GM18498 (cell line): ENCODE results near the gene ACOT12.

Experiments
- ATAC-seq: cut with Tn5 transposase; IDR thresholded peaks from one replicate; pipeline ENCODE4 v1.9.1; 2021; ENCODE audit warnings: mild to moderate bottlenecking, moderate library complexity; ENCODE audit not compliant: unreplicated experiment

ACOT12 gene

DNA sequence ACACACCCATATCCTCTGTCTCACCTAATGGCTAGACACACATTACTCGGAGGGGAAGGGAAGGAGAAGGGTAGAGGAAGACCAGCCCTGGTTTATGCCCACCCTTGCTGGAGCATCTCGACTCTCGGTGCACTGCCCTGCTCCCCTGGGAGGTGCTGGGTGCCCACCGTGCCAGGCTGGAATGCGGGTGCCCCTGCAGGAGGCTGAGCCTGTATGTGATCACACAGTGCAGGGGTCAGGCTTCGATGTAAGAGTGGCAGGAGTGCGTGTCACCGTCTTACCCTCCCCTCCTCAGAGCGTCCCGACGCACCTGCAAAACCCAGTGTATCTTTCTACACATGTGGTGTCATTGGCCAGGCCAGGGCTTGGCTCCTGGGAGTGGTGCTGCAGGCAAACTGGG is 7.3 kb upstream of the ACOT12 start:
- no peak for ATAC-seq

DNA sequence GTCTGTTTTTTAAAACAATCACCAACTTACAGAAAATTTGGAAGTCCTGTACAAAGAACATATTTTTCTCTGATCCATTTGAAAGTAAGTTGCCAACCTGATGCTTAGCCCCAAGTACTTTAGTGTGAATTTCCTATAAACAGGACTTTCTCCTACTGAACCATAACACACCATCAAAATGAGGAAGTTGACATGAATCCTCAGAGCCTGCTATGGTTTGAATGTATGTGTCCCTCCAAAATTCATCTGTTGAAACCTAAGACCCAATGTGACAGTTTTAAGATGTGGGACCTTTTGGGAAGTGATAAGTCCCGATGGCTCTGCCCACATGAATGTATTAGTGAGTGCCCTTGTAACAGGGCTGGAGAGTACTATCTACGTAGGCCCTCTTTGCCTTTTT is 6.4 kb upstream of the ACOT12 start:
- ATAC-seq, result no peak

DNA sequence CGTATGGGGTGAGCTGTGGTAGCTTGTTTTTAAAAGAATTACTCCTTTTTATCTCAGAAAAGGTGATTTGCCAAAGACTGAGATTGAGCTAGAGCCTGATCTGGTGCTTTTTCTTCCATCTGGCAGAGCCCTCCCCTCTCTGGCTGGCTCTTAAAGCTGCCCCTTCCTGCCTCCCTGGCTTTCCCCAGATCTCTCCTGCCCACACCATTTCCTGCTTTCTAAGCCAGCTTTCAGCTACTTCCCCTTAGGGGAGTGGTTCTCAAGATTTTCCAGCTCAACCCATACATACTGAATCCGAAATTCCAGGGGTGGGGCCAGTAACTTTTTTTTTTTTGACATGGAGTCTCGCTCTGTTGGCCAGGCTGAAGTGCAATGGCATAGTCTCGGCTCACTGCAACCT is 4.8 kb upstream of the ACOT12 start:
- no peak for ATAC-seq

DNA sequence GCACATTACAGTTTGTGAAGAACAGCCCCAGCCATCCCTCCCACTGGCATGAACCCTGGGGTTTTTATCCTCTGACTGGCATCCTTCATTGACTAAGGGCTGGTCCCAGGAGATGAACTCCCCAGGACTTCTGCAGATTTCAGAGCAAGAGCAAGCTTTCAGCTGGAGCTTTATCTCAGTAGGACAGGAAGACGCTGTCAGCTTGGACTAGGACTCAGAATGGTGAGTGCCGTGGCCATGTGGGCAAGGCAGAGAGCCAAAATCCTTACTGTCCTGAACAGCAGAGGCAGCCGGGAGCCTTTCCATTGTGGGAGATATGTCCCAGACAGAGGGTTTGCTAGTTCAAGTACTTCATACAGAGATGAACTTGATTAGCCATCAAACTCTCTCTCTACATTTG is 3.2 kb upstream of the ACOT12 start:
- ATAC-seq, result no peak

DNA sequence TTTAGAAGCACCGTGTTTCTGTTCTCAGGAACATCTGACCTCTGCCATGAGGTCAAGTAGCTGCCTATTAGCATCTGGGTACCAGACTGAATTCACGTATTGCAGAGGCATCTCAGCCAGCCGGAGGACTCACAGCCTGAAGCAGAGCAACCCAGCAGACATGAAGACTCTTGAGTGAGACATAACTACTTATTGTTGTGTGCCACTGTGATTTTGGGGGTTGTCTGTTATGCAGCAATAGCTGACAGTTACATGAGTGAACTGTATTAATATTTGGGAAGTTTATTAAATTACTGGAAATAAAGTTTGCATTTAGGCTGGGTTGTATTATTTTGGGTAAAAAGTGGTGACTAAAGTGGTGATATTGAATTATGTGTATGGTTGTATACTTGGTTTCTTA is 1.3 kb upstream of the ACOT12 start:
- ATAC-seq, result no peak

DNA sequence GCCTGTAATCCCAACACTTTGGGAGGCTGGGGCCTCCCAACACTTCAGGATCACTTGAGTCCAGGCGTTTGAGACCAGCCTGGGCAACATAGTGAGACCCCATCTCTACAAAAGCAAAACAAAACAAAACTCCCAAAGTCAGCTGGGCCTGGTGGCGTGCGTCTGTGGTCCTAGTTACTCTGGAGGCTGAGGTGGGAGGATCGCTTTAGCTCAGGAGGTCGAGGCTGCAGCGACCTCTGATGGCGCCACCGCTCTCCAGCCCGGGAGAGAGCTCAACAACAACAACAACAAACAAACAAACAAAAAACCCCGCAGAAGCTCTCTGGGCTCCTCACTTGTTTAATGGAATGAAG is 528 bp downstream of the ACOT12 start:
- no peak for ATAC-seq

DNA sequence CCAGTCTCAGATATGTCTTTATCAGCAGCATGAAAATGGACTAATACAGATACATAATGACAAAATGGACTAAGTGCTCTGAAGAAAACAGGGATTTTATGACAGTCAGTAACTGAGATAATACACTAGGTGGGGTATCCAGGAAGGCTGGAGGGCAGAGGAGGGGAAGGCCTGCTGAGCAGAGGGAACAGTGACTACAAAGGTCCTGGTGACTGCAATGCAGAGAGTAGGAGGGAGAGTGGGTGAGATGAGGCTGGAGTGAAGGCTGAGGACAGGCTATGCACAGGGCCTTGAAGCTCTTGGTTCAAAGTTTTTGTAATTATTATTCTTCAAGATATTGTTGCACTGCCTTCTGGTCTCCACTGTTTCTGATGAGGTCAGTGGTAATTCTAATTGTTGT is 4.9 kb downstream of the ACOT12 start:
- no peak for ATAC-seq

DNA sequence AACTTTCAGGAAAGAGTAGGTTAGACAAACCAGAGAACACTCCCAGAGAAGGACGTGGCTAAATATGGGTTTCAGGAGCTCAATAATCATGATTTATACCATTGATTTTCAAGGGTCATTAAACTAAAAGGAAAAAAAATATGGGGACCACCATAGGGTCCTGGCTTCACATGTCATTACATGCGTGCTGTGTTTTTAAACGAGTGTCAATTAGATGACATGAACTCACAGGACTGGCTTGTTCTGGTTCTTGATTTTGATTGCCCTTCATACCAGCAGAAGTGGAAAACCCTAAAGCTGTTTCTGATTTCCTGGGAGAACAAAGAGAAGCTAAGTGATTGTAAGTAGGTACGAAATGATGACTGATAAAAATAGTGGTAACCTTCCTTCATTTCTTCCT is 5.8 kb downstream of the ACOT12 start:
- ATAC-seq, result no peak

DNA sequence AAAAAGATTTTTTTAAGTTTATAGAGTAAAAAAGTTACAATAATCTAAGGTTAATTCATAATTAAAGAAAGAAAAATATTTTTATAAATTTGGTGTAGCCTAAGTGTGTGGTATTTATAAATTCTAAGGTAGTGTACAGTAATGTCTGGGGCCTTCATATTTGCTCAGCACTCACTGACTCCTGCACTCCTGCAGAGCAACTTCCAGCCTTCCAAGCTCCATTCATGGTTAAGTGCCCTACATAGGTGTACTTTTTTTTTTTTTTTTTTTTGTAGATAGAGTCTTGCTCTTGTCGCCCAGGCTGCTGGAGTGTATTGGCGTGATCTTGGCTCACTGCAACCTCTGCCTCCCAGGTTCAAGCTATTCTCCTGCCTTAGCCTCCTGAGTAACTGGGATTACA is 10.1 kb downstream of the ACOT12 start:
- ATAC-seq, result no peak

DNA sequence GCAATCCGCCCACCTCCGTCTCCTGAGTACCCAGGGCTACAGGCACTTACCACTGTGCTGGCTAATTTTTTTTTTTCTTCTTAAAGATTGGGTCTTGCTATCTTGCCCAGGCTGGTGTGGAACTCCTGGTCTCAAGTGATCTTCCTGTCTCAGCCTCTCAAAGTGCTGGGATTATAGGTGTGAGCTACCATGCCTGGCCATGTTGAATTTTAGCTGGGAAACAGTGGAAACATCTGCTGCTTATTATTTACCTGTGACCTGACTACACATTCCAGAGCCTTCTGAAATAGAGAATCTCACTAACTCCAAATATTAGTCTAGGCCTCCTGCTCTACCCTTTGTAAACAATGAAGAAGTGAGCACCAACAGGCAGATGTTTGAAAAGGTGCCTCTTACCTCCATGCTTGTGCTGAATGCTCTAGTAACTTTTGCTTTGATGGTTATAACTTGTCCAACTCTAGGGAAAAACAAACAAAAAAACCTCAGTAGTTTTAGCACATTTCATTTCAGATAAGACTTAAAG is 22.5 kb downstream of the ACOT12 start:
- no peak for ATAC-seq

DNA sequence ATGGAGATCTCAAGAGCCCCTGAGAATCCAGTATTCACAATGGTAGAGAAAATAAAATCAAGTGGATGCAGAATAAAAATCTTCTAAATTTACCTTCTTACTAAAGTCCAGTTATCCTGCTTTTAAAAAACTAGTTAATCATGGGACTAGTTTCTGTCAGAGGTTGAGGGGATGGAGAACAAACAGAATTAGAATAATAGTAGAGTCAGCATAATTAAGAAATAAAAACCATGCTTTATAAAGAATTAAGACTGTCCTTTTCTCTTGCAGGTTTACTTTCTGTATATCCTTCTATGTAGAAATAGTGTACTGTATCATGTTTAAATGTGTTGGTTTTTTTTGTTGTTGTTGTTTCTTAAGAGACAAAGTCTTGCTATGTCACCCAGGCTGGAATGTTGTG is 23.0 kb downstream of the ACOT12 start:
- ATAC-seq, result no peak

DNA sequence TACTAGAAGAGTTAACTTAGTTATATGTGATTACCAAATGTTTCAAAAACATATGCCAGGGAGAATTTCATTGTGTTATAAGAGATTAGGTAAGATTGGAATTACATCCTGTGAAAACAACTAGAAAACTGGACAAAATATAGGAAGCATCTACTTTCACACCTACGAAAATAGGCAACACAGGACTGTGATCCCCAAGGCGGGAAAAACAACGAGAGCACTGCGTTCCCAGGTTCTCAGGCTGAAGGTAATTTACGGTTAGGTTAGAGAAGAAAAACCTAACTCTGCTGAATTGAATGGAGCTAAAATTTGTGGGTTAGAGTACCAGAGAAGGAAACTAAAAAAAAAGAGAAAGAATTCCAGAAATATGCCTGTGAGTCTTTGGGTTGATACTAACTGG is 28.4 kb downstream of the ACOT12 start:
- ATAC-seq, result no peak

DNA sequence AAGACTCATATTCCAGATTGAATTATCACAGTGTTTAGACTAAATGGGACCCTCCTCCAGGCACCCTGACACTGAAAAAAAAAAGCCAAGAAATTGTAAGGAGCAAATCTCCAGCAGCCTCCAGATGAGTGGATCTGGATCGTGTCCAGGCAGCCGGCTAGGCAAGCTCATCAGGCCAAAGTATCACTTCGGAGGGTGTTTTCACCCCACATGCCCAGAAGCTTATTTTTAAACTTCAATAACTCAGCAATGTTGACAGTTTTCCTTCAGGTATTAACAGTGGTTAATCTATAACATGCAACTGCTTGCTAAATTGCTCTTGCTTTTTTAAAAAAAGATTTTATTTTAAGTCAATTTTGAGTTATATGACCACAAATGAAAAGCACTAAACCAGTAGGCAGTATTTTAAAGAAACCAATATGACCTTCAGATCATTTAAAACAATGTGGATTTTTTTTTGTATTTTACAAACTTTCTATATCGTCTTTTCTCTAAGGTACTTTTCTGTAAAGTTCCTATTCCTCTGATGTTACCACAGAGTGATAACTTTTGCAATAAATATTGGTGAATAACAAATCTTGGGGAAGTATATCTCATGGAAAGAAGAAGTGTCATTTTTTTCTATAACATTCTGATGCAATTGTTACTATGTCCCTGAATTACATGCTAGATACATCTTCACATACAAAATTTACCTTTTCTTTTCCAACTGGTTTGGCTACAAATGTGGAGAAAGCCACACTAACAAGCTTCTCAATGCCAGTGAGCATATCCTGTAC is 30.7 kb downstream of the ACOT12 start:
- ATAC-seq, result no peak

DNA sequence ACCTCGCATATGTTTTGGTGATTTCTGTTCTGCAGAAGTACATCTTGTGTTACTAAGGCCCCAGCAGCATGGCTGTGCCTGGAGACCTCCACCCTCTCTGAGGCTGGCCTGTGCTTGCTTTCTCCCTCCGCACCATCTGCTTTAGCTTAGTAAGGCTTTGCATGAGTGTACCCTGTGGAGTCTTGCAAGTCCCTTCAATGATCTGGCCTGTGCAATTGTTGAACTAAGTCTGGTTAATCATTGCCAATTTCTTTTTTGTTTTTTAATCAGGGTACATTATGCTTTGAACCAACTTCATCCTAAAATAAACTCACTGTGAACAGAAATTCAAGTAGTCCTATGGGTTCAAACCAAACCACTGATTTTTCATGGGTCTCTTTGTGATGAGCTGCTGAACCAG is 32.3 kb downstream of the ACOT12 start:
- no peak for ATAC-seq

DNA sequence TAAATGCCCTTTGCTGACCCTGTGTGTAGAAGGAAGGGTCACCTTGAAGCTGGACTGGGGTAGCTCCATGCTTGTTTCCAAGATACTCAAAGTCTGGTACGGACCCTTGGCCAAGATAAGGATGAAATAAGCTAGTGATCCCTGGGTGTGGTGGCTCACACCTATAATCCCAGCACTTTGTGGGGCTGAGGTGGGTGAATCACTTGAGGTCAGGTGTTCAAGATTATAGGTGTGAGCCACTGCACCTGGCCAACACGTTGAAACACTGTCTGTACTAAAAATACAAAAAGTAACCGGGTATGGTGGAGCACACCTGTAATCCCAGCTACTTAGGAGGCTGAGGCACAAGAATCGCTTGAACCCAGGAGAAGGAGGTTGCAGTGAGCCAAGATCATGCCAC is 33.3 kb downstream of the ACOT12 start:
- no peak for ATAC-seq

DNA sequence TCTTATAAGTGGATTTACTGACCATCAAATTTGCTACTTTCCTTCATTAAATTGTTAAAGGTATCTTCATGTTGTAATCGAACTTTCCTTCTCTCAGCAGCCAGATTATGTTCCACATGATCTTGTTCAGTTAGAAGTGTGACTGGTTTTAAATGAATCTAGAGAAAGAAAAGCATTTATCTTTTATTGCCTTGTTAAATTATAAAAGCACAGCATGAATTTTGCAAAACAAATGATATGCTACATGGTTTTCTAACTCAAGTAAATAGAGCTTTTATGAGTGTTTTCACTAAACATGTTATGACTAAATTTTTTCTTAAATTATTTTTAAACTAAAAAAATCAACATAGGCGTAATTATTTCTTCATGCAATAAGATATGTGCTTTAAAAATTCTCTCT is 34.1 kb downstream of the ACOT12 start:
- ATAC-seq, result no peak

DNA sequence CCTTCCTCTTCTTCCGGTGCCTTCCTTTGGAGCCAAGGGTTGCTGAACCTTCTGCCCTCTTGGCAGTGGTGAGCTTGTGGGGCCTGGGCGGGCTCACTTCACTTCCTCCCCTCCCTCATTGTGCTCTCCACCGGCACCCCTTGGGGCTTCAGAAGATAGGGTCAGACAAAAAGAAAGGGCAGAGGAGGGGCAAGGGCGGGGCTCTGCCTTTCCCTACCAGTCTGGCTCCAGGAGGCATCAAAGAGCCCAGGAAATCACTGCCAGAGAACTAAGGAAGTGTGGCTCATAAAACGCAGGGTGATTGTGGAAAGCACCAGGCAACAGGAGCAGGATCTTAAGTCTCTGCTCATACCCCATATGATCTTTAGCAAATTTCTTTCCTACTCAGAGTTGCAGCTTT is 34.8 kb downstream of the ACOT12 start:
- ATAC-seq, result no peak

DNA sequence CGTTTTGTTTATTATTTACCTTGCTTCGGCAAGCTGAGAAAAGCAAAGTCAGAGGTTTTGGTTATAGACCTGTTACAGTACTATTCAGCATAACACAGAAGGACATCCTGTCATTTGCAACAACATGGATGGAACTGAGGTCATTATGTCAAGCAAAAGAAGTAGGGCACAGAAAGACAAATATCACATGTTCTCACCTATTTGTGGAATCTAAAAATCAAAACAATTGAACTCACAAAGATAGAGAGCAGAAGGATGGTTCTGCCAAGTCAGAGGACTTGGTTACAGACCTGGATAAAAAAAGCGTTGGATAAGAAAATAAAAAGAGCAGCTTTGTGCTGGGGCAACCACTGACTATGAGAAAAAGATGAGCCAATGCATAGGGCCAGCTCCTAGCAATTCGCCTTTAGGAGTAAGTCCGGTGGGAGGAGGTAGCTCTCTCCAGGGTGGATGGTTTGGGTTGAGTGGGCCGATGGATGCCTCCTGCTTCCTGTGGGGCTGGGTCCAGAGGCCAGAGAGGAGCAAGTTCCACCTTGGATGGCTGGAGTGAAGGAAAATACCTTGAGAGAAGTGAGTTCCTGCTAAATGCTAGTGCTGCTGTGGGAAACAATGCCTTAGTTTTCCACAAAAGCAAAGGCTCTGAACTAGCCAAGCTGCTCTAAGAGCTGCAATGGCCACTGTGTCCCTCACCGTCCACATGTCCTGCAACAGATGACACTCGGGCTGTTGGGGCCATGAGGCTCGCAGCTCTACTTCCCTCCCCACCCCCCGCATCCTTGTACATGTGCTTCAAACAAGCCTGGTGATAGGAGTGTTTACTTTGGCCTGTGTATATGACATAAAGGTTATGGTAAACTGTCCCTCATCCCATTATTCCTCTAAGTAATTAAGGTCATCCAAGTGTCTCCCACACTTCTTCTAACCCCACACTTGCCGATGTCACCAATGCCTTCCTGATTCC is 38.4 kb downstream of the ACOT12 start:
- ATAC-seq, result no peak

DNA sequence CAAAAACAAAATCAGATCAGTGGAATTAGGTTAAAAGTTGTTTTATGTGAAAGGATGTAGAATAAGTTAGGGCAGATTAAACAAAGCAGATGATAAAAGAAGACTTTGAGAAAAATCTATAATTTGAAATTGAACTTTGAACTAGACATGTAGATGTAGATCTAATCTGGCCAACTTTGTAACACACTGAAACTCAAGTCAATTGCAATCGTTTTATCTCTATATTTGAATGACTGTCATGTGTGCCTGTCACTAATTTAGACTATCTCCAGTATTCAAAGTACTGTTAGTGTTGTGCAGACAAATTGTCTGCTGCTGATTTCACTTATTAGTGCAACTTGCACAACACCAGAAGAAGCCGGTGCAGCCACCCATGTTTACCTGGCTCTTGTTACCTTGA is 39.8 kb downstream of the ACOT12 start:
- ATAC-seq, result no peak

DNA sequence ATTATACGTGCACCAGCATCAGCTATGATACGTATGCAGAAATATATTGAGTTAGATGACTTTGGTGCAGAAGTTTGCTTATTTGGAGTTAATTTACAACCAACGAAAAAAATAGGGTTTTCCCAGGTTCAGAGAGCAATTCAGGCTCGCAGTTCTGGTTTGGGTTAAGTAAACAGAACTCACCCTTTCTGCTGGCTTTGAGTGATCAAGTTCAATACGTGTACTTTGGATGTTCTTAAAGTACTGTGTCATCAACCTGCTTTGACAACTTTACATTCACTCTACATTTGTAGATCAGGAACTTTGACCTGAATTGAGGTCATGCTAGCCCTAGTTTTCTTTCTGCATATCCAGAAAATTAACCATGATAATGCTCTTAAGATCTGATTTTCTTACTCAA is 40.7 kb downstream of the ACOT12 start:
- no peak for ATAC-seq

DNA sequence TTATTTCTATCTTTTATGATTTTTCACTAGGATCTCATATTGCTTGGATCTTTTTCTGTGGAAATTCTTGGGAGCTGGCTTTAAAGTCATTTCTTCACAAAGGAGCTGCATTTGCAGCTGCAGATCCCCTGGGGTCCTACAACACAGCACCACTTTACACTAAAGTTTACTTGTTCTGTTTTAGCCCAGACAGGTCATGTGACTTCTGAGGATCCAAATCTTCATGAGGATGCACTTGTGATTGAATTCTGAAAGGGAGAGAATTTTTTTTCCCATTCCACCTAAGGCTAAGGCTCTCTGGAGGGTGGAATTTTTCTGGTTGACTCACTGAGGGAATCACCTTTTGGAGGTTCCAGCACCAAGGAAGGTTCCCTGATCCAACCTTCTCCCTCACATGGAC is 43.4 kb downstream of the ACOT12 start:
- ATAC-seq, result no peak

DNA sequence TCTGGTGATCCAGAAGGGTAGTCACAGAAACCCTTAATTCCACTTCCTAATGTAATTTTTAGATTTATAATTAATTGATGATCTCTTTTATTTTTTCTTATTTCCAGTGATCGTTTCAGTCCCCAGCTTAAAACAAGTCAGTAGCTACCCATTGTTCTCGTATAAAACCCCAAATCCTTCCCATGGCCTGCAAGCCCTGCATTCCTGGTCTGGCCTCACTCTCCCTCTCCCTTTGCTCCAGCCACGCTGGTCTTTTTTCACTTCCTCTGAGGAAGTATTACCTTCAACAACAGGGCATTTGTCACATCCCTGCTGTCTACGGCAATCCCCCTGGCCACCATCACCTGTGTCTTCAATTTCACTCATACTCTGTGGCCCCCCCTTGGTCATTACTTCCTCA is 44.8 kb downstream of the ACOT12 start:
- no peak for ATAC-seq
